Astrocyte (in vitro differentiated cells and primary cell): ENCODE results near the gene UBL7. TPM values are rescaled to one million over a fixed set of nuclear protein-coding genes. Genes with fewer than 3 reads are reported as not detected.
"Not testable (repeated sequence)": the region's sequence is repeated elsewhere in the genome, so short reads cannot be mapped to it uniquely, and the experiment has no call there.

ENCODE experiments used
- DNase-seq: peaks from one replicate; pipeline ENCODE4 v3.0.0-alpha.2; 2010; ENCODE audit warnings: low read depth
- FAIRE-seq: peaks from 2 replicates; lab custom pipeline; 2011; peaks lifted over from hg19 to GRCh38; lab: Jason Lieb, UNC
- H2AFZ ChIP-seq: 2 replicates; pipeline ENCODE4 v1.6.0; 2012; ENCODE audit warnings: low read depth, low read length, inconsistent platforms
- H3K27ac ChIP-seq: 2 replicates; pipeline ENCODE4 v1.5.1; 2011; ENCODE audit warnings: low read depth, low read length, inconsistent platforms
- H3K27me3 ChIP-seq: 2 replicates; pipeline ENCODE4 v1.6.0; 2011; ENCODE audit warnings: low read length, inconsistent platforms; ENCODE audit not compliant: insufficient read depth
- H3K36me3 ChIP-seq: 2 replicates; pipeline ENCODE4 v1.5.1; 2011; ENCODE audit warnings: low read length, inconsistent platforms; ENCODE audit not compliant: insufficient read depth
- H3K4me1 ChIP-seq: 2 replicates; pipeline ENCODE4 v1.5.1; 2011; ENCODE audit warnings: low read length, inconsistent platforms; ENCODE audit not compliant: insufficient read depth
- H3K4me2 ChIP-seq: 2 replicates; pipeline ENCODE4 v1.6.0; 2012; ENCODE audit warnings: low read length, inconsistent platforms
- H3K4me3 ChIP-seq: 2 replicates; pipeline ENCODE4 v1.5.1; 2011; ENCODE audit warnings: low read depth, mild to moderate bottlenecking, low read length, inconsistent platforms; ENCODE audit not compliant: insufficient read depth
- H3K79me2 ChIP-seq: 2 replicates; pipeline ENCODE4 v1.6.0; 2012; ENCODE audit warnings: mild to moderate bottlenecking, low read length, inconsistent platforms; ENCODE audit not compliant: insufficient read depth
- H3K9ac ChIP-seq: 2 replicates; pipeline ENCODE4 v1.6.0; 2012; ENCODE audit warnings: mild to moderate bottlenecking, low read length, inconsistent platforms
- H3K9me3 ChIP-seq: 2 replicates; pipeline ENCODE4 v1.5.1; 2012; ENCODE audit warnings: low read depth, mild to moderate bottlenecking, low read length, inconsistent platforms; ENCODE audit not compliant: insufficient read depth
- H4K20me1 ChIP-seq: 2 replicates; pipeline ENCODE4 v1.6.0; 2012; ENCODE audit warnings: low read length, inconsistent platforms; ENCODE audit not compliant: insufficient read depth
- H3K27ac Mint-ChIP-seq: one replicate; pipeline ENCODE4 v1.8.0; 2021; ENCODE audit warnings: mild to moderate bottlenecking, mixed read lengths; ENCODE audit not compliant: unreplicated experiment
- H3K27me3 Mint-ChIP-seq: one replicate; pipeline ENCODE4 v1.8.0; 2021; ENCODE audit warnings: low read depth, mixed read lengths; ENCODE audit not compliant: unreplicated experiment
- H3K36me3 Mint-ChIP-seq: one replicate; pipeline ENCODE4 v1.8.0; 2021; ENCODE audit warnings: low read depth, mixed read lengths; ENCODE audit not compliant: unreplicated experiment
- H3K4me1 Mint-ChIP-seq: one replicate; pipeline ENCODE4 v1.8.0; 2021; ENCODE audit warnings: low read depth, mixed read lengths; ENCODE audit not compliant: unreplicated experiment
- H3K4me3 Mint-ChIP-seq: one replicate; pipeline ENCODE4 v1.8.0; 2021; ENCODE audit warnings: mild to moderate bottlenecking, moderate library complexity, mixed read lengths; ENCODE audit not compliant: unreplicated experiment
- H3K9me3 Mint-ChIP-seq: one replicate; pipeline ENCODE4 v1.8.0; 2021; ENCODE audit warnings: mild to moderate bottlenecking, mixed read lengths; ENCODE audit not compliant: unreplicated experiment
- CTCF ChIP-seq: IDR thresholded peaks from 2 replicates; pipeline ENCODE4 v1.5.1; 2011; ENCODE audit warnings: low read depth, mild to moderate bottlenecking, inconsistent platforms, low read length, moderate library complexity; ENCODE audit not compliant: insufficient read depth
- EZH2 ChIP-seq: IDR thresholded peaks from 2 replicates; pipeline ENCODE4 v1.6.1; 2012; ENCODE audit warnings: mild to moderate bottlenecking, low read length, inconsistent platforms; ENCODE audit not compliant: insufficient read depth
- total RNA-seq: library from RNA; stranded (reverse); gene quantifications from 2 replicates; pipeline ENCODE4 v1.2.1, GENCODE V29; 2021

UBL7 gene
- total RNA-seq, 1 donor from 2014 or later, result 40.9 TPM

DNA sequence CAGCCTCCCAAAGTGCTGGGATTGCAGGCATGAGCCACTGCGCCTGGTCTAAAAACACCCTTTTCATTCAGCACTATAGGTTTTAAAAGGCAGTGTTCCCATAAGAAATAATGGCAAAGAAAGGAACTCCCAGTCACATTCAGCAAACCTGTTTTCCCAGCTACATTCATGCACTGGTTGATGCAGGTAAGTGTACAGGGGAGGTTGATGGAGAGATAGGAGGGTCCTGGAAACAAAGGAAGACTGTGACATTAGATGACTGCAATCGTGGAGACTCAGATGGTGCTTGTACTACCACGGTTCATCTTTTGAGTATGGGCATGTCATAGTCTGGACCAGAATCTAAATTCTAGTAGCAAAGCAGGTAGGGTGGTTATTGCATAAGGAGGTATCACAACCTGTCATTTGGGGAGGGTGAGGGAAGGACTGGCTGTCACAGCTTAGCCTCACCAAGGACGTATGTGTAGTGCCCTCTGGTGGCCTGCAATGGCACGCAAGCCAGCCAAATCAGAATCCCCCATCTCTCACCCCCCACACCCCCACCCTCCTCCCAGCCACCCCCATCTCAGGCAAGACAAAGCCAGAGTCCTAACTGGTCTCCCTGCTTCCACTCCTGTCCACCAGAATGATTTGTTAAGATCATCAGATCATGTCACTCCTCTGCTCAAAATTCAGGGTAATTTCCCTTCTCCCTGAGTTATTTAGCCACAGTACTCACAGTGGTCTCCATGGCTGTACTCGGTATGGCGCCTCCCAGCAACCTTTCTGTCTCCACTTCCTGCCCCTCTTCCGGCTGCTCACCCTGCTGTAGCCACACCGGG, 28.8 kb upstream of the UBL7 start:
- Mint-ChIP-seq H3K9me3 (no peaks in the 10 kb centered on the region), H3K36me3 (no peaks in the 10 kb centered on the region), H3K4me1 (peaks cover 2% of the 10 kb centered on the region), H3K27me3 (no peaks in the 10 kb centered on the region), H3K4me3 (no peak overlapping the region), H3K27ac (no peak overlapping the region)
- TF ChIP-seq EZH2 (no peak), CTCF (peak; percentile 49)
- Histone ChIP-seq H3K4me1 (no peaks in the 10 kb centered on the region), H3K36me3 (no peaks in the 10 kb centered on the region), H4K20me1 (no peaks in the 10 kb centered on the region), H3K27me3 (no peaks in the 10 kb centered on the region), H3K4me2 (peak overlapping the region; percentile 10), H3K27ac (no peak overlapping the region), H2AFZ (no peak overlapping the region), H3K4me3 (no peak overlapping the region), H3K9ac (no peak overlapping the region), H3K79me2 (no peaks in the 10 kb centered on the region), H3K9me3 (no peaks in the 10 kb centered on the region)
- DNase-seq, result peak; percentile 24
- no peak for FAIRE-seq

- H3K27ac Mint-ChIP-seq, result no peak overlapping the region
- H3K27me3 Mint-ChIP-seq, result no peaks in the 10 kb centered on the region
- Histone ChIP-seq H3K9ac (no peak overlapping the region), H3K36me3 (no peaks in the 10 kb centered on the region), H3K27me3 (no peaks in the 10 kb centered on the region), H2AFZ (no peak overlapping the region), H3K4me3 (no peak overlapping the region), H3K79me2 (no peaks in the 10 kb centered on the region), H3K4me1 (no peaks in the 10 kb centered on the region), H4K20me1 (no peaks in the 10 kb centered on the region), H3K27ac (no peak overlapping the region), H3K9me3 (no peaks in the 10 kb centered on the region), H3K4me2 (no peak overlapping the region)
- H3K9me3 Mint-ChIP-seq, result no peaks in the 10 kb centered on the region
- H3K4me1 Mint-ChIP-seq, result peaks cover 2% of the 10 kb centered on the region
- no peaks in the 10 kb centered on the region for H3K36me3 Mint-ChIP-seq
- TF ChIP-seq EZH2 (no peak), CTCF (no peak)
- H3K4me3 Mint-ChIP-seq, result no peak overlapping the region
- FAIRE-seq, result no peak
- no peak for DNase-seq
These were observed 27.8 kb upstream of the UBL7 start for GRCh38 chr15:74488776-74489175.

DNA sequence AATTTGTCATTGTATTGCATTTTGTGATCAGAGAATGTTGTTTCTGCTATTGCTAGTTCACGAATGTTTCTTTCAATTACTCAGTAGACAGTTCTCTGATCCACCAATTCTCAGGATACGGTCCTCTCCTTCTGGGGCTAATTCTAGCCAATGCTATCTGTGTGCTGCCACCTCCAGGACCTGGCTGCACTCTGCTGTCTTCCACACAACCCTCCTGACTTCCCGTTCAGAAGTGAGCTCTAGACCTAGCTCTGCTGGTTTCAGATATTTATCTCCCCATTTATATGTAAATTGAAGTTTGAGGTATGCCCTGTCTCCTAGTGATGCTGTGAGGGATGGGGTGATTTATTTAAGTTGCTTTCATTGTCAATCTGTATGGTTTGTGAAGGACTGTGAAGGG, 21.7 kb upstream of the UBL7 start:
- no peak overlapping the region for H2AFZ ChIP-seq
- H3K27me3 Mint-ChIP-seq, result no peaks in the 10 kb centered on the region
- no peaks in the 10 kb centered on the region for H3K36me3 ChIP-seq
- H3K4me2 ChIP-seq, result no peak overlapping the region
- H3K9me3 ChIP-seq, result no peaks in the 10 kb centered on the region
- no peaks in the 10 kb centered on the region for H3K4me1 Mint-ChIP-seq
- DNase-seq, result no peak
- TF ChIP-seq CTCF (no peak), EZH2 (no peak)
- no peak overlapping the region for H3K4me3 Mint-ChIP-seq
- no peak overlapping the region for H3K4me3 ChIP-seq
- no peaks in the 10 kb centered on the region for H3K9me3 Mint-ChIP-seq
- no peak overlapping the region for H3K9ac ChIP-seq
- no peaks in the 10 kb centered on the region for H3K27me3 ChIP-seq
- H3K4me1 ChIP-seq, result no peaks in the 10 kb centered on the region
- H4K20me1 ChIP-seq, result no peaks in the 10 kb centered on the region
- no peak overlapping the region for H3K27ac ChIP-seq
- H3K79me2 ChIP-seq, result no peaks in the 10 kb centered on the region
- FAIRE-seq, result no peak
- H3K27ac Mint-ChIP-seq, result no peak overlapping the region
- H3K36me3 Mint-ChIP-seq, result peaks cover 8% of the 10 kb centered on the region

GRCh38 chr15:74480364-74480763, 19.4 kb upstream of the UBL7 start:
- DNase-seq, H3K4me3 ChIP-seq, H3K9me3 Mint-ChIP-seq, H3K27ac Mint-ChIP-seq, H3K79me2 ChIP-seq, H3K4me2 ChIP-seq, H3K27ac ChIP-seq, H3K4me1 Mint-ChIP-seq, H3K27me3 Mint-ChIP-seq, H3K4me3 Mint-ChIP-seq, H3K36me3 ChIP-seq, H3K9ac ChIP-seq, H4K20me1 ChIP-seq, H3K36me3 Mint-ChIP-seq, H3K27me3 ChIP-seq, H3K4me1 ChIP-seq, H2AFZ ChIP-seq, FAIRE-seq, H3K9me3 ChIP-seq: not testable (repeated sequence)
